BJ (cell line): ENCODE results near the gene GTPBP6. TPM values are rescaled to one million over a fixed set of nuclear protein-coding genes. Genes with fewer than 3 reads are reported as not detected.

Source experiments
- CTCF ChIA-PET: fragments of 350-600 bp; formaldehyde crosslinking; extraction: SDS; loops from one replicate; lab custom pipeline; 2021; ENCODE audit warnings: antibody characterized with exemption, inconsistent platforms; lab: Yijun Ruan, JAX
- POLR2A ChIA-PET: fragments of 300-600 bp; sonication (Branson Sonifier 250); formaldehyde crosslinking; extraction: SDS; loops from one replicate; lab custom pipeline; 2021; ENCODE audit warnings: antibody characterized with exemption; lab: Charles Lee
- DNase-seq: peaks from one replicate; pipeline ENCODE4 v3.0.0-alpha.2; 2011; ENCODE audit warnings: low read depth
- H3K27me3 ChIP-seq: 2 replicates; pipeline ENCODE4 v1.6.0; 2011; ENCODE audit warnings: low read length; ENCODE audit not compliant: control insufficient read depth, insufficient read depth
- H3K36me3 ChIP-seq: 2 replicates; pipeline ENCODE4 v1.5.1; 2011; ENCODE audit warnings: low read length; ENCODE audit not compliant: control insufficient read depth, insufficient read depth
- H3K4me3 ChIP-seq: 2 replicates; pipeline ENCODE4 v1.5.1; 2011; ENCODE audit warnings: low read depth, mild to moderate bottlenecking, control low read depth, low read length
- CTCF ChIP-seq: IDR thresholded peaks from 2 replicates; pipeline ENCODE4 v1.5.1; 2011; ENCODE audit warnings: low read depth, mild to moderate bottlenecking, control low read depth, inconsistent platforms, low read length, moderate library complexity; ENCODE audit not compliant: insufficient read depth
- polyA plus RNA-seq: library from polyadenylated mRNA; depleted of rRNA; stranded (reverse); fragments of >200 nt; gene quantifications from 2 replicates; pipeline ENCODE4 v1.2.3, GENCODE V29; 2011

Gene GTPBP6
- polyA plus RNA-seq, 1 experiment: 29.2 TPM

GRCh38 chrX:341541-342101 lies 23.0 kb upstream of the GTPBP6 start:
- H3K27me3 ChIP-seq: no peaks in the 10 kb centered on the region
- ChIA-PET CTCF (no interaction called here), POLR2A (no interaction called here)
- no peak for TF ChIP-seq CTCF
- peaks cover 3% of the 10 kb centered on the region for H3K36me3 ChIP-seq
- no peak overlapping the region for H3K4me3 ChIP-seq
- DNase-seq: no peak

- TF ChIP-seq CTCF: no peak
- peaks cover 3% of the 10 kb centered on the region for H3K36me3 ChIP-seq
- DNase-seq: no peak
- POLR2A ChIA-PET: no interaction called here
- H3K4me3 ChIP-seq: no peak overlapping the region
- CTCF ChIA-PET: no interaction called here
- H3K27me3 ChIP-seq: no peaks in the 10 kb centered on the region
Observed at GRCh38 chrX:340641-341423, 22.2 kb upstream of the GTPBP6 start.

GRCh38 chrX:340121-340520 lies 21.5 kb upstream of the GTPBP6 start:
- ChIA-PET CTCF (no interaction called here), POLR2A (no interaction called here)
- Histone ChIP-seq H3K27me3 (no peaks in the 10 kb centered on the region), H3K36me3 (peaks cover 3% of the 10 kb centered on the region), H3K4me3 (no peak overlapping the region)
- TF ChIP-seq CTCF: no peak
- DNase-seq: no peak

GRCh38 chrX:338836-339400 lies 20.3 kb upstream of the GTPBP6 start:
- Histone ChIP-seq H3K27me3 (no peaks in the 10 kb centered on the region), H3K36me3 (peaks cover 3% of the 10 kb centered on the region), H3K4me3 (no peak overlapping the region)
- DNase-seq: no peak
- ChIA-PET CTCF (no interaction called here), POLR2A (no interaction called here)
- no peak for TF ChIP-seq CTCF

- CTCF ChIA-PET: no interaction called here
Observed at GRCh38 chrX:338281-338835, 19.8 kb upstream of the GTPBP6 start.

More at GRCh38 chrX:338281-338835, 19.8 kb upstream of the GTPBP6 start:
- no peaks in the 10 kb centered on the region for H3K27me3 ChIP-seq
- POLR2A ChIA-PET: no interaction called here
- peaks cover 3% of the 10 kb centered on the region for H3K36me3 ChIP-seq
- TF ChIP-seq CTCF: no peak
- H3K4me3 ChIP-seq: no peak overlapping the region
- no peak for DNase-seq
